ENCODE measurements around the gene HERC3. TPM values are rescaled to one million over a fixed set of nuclear protein-coding genes. Genes with fewer than 3 reads are reported as not detected.

HERC3 gene
- total and polyA plus RNA-seq, 10 of the 15 experiments (the other 5 are each of a cell fraction or from before 2014, with no cell fraction given): 0.52 to 18.2 (median 2.8) TPM

GRCh38 chr4:88592600-88593448, 544 bp downstream of the HERC3 start (continued):
- TF ChIP-seq BHLHE40 (IDR thresholded peaks at IDR 0.05; ENCODE audit: borderline replicate concordance in 1 of 2, low read depth in 2 of 2, low read length in 1 of 2) (peak; percentile 80 to 92), ETV6 (conservative IDR thresholded peaks at IDR 0.05 in 1 of 2, IDR thresholded peaks at IDR 0.05 in 1 of 2; ENCODE audit: borderline replicate concordance in 1 of 2, low read depth in 1 of 2) (0 out of 4 replicates have a peak, but pooled peaks of 1 of the 2 experiments have one; percentile 22), CREB1 (IDR thresholded peaks at IDR 0.05; ENCODE audit: low read depth) (peak; percentile 68; the same call in 1 of the 2 replicates), FOXK2 (IDR thresholded peaks at IDR 0.05) (peak; percentile 46), EP300 (IDR thresholded peaks at IDR 0.05; ENCODE audit: borderline replicate concordance in 1 of 2, control insufficient read depth in 1 of 2, low read depth in 2 of 2, low read length in 2 of 2) (0 out of 4 replicates have a peak, but pooled peaks of 1 of the 2 experiments have one; percentile 10), E2F8 (IDR thresholded peaks at IDR 0.05; ENCODE audit: low read depth, partially characterized antibody) (no peak), SKIL (IDR thresholded peaks at IDR 0.05; ENCODE audit: low read depth, poor library complexity, severe bottlenecking) (no peak), RCOR1 (conservative IDR thresholded peaks at IDR 0.05; ENCODE audit: low read depth, low read length) (no peak), POLR2A (IDR thresholded peaks at IDR 0.05; ENCODE audit: low read depth, low read length) (peak; percentile 67), NKRF (conservative IDR thresholded peaks at IDR 0.05) (peak; percentile 80; the same call in 1 of the 2 replicates), CEBPZ (IDR thresholded peaks at IDR 0.05; ENCODE audit: low read depth, low read length) (no peak), NFYB (IDR thresholded peaks at IDR 0.05; ENCODE audit: insufficient read depth, low read depth, low read length) (no peak), NFXL1 (IDR thresholded peaks at IDR 0.05; ENCODE audit: borderline replicate concordance) (no peak), SUPT20H (IDR thresholded peaks at IDR 0.05; ENCODE audit: borderline replicate concordance, control insufficient read depth, low read depth, low read length) (no peak)
